Ascending aorta (tissue), 2 donors: ENCODE measurements around the gene CEACAM21. TPM values are rescaled to one million over a fixed set of nuclear protein-coding genes. Genes with fewer than 3 reads are reported as not detected.

Experiments used
- DNase-seq, 2 donors: peaks; one replicate each; pipeline ENCODE4 v3.0.0-alpha.2; 2019; ENCODE audit warnings: low spot score in 2 of 2
- H3K27ac ChIP-seq, 2 donors: fragments of 200-600 bp; sonication (generic); one replicate each; pipeline ENCODE4 v1.5.1; 2016 to 2017; ENCODE audit warnings: mild to moderate bottlenecking in 1 of 2
- H3K27me3 ChIP-seq: fragments of 200-600 bp; sonication (generic); one replicate; pipeline ENCODE4 v1.5.1; 2017
- H3K36me3 ChIP-seq, 2 donors: fragments of 200-600 bp; sonication (generic); one replicate each; pipeline ENCODE4 v1.5.1; 2016
- H3K4me1 ChIP-seq, 2 donors: fragments of 200-600 bp; sonication (generic); one replicate each; pipeline ENCODE4 v1.5.1; 2016 to 2017; ENCODE audit warnings: mild to moderate bottlenecking in 1 of 2
- H3K4me3 ChIP-seq, 2 donors: fragments of 200-600 bp; sonication (generic); one replicate each; pipeline ENCODE4 v1.5.1; 2016 to 2017; ENCODE audit warnings: mild to moderate bottlenecking in 1 of 2
- H3K9me3 ChIP-seq, 2 donors: fragments of 200-600 bp; sonication (generic); one replicate each; pipeline ENCODE4 v1.5.1; 2016
- intact Hi-C: fragments of 100-400 bp; cut with DNase I; formaldehyde crosslinking; loops from one replicate; pipeline ENCODE4 v1.15.1; 2023
- total RNA-seq: library from RNA; depleted of rRNA; stranded (reverse); fragments of >200 nt; gene quantifications from one replicate; pipeline ENCODE4 v1.1.0, GENCODE V29; 2016
- TF ChIP-seq, protein P1 (sequence below), 3 experiments: fragments of 200-600 bp in 2 of 3; fragments of 450-650 bp in 1 of 3; sonication (generic) in 2 of 3; IDR thresholded peaks; one replicate each; pipeline ENCODE4 v1.5.1; 2016 to 2019; ENCODE audit warnings: antibody characterized with exemption in 3 of 3, mild to moderate bottlenecking in 1 of 3, moderate library complexity in 1 of 3

Gene CEACAM21
- total RNA-seq, 1 donor from 2014 or later: not detected

DNA sequence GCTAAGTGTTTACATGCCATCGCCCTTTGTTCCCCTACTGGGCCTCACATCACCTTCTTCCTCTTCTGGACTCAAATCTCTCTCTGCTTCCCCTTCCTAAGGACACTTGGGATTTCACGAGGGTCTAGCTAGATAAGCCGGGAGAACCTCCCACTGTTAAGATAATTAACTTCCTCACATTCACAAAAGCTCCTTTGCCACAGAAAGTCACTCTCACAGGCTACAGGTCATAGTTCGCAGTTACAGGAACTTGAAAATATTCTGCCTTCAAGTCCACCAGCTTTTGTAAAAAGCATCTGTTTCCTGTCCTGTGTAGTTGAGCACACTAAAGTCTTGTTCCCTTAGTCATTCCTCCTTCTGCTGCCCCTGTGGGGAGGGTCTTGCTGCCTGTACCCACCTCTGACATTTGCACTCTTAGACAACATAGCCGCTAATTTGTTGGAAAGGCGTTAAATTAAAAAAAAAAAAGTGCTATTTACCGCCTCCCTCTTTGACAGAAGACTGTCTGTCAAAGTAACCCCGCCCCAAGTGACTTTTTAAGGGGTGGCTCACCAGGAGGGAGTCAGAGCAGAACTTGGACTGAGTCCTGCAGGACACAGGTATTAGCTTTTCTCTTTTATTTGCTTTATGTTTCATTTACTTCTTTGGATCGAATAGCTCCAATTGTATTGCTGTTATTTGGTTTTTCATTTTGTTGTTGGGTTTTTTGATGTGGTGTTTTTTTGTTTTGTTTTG lies 26.8 kb upstream of the CEACAM21 start:
- DNase-seq: no peak
- intact Hi-C loops: no loop called here
- no peaks in the 10 kb centered on the region for H3K9me3 ChIP-seq
- H3K4me1 ChIP-seq: no peaks in the 10 kb centered on the region
- TF ChIP-seq, protein P1, sequence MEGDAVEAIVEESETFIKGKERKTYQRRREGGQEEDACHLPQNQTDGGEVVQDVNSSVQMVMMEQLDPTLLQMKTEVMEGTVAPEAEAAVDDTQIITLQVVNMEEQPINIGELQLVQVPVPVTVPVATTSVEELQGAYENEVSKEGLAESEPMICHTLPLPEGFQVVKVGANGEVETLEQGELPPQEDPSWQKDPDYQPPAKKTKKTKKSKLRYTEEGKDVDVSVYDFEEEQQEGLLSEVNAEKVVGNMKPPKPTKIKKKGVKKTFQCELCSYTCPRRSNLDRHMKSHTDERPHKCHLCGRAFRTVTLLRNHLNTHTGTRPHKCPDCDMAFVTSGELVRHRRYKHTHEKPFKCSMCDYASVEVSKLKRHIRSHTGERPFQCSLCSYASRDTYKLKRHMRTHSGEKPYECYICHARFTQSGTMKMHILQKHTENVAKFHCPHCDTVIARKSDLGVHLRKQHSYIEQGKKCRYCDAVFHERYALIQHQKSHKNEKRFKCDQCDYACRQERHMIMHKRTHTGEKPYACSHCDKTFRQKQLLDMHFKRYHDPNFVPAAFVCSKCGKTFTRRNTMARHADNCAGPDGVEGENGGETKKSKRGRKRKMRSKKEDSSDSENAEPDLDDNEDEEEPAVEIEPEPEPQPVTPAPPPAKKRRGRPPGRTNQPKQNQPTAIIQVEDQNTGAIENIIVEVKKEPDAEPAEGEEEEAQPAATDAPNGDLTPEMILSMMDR (IDR thresholded peaks at IDR 0.05): no peak
- H3K27me3 ChIP-seq: no peaks in the 10 kb centered on the region
- H3K4me3 ChIP-seq: peak overlapping the region in 1 of 2 donors; percentile 40
- no peaks in the 10 kb centered on the region for H3K36me3 ChIP-seq
- H3K27ac ChIP-seq: peak overlapping the region; percentile 12 to 18

DNA sequence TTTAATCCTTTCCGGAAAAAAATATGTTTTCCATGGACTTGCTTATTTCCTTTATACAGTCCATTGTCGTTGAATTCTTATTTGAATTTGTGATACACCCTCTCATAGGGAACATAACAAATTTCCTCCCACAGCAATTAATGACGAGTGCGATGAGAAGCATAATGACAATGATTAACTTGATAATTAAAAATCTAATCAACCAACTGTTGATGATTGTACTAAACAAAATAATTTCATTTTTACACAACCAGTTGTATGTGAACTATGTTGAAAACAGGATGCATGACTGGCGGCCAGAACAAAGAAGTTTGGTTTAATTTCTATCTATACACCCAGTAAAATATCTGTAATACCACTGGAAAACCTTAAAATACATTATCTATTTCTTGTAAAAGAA lies 26.1 kb upstream of the CEACAM21 start:
- intact Hi-C loops: no loop called here
- H3K27ac ChIP-seq: peak overlapping the region; percentile 12
- no peaks in the 10 kb centered on the region for H3K4me1 ChIP-seq
- DNase-seq: no peak
- peak overlapping the region in 1 of 2 donors; percentile 40 for H3K4me3 ChIP-seq
- TF ChIP-seq, protein P1 (IDR thresholded peaks at IDR 0.05): no peak
- no peaks in the 10 kb centered on the region for H3K27me3 ChIP-seq
- H3K36me3 ChIP-seq: no peaks in the 10 kb centered on the region
- no peaks in the 10 kb centered on the region for H3K9me3 ChIP-seq

DNA sequence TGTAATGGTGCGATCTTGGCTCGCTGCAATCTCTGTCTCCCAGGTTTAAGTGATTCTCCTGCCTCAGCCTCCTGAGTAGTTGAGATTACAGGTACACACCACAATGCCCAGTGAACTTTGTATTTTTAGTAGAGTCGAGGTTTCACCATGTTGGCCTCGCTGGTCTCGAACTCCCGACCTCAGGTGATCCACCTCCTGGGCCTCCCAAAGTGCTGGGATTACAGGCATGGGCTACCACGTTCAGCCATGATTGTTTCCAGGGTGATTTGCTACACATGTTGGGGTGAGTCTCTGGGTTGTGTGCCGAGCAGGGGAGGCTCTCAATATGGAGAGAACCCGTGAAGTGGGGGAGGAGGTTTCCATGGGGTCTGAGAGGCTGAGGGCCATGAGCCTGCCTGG lies 24.8 kb upstream of the CEACAM21 start:
- no peak for DNase-seq
- no peaks in the 10 kb centered on the region for H3K36me3 ChIP-seq
- no peaks in the 10 kb centered on the region for H3K9me3 ChIP-seq
- no peak overlapping the region for H3K27ac ChIP-seq
- H3K4me3 ChIP-seq: no peak overlapping the region
- no peaks in the 10 kb centered on the region for H3K27me3 ChIP-seq
- intact Hi-C loops: no loop called here
- TF ChIP-seq, protein P1 (IDR thresholded peaks at IDR 0.05): no peak
- no peaks in the 10 kb centered on the region for H3K4me1 ChIP-seq

DNA sequence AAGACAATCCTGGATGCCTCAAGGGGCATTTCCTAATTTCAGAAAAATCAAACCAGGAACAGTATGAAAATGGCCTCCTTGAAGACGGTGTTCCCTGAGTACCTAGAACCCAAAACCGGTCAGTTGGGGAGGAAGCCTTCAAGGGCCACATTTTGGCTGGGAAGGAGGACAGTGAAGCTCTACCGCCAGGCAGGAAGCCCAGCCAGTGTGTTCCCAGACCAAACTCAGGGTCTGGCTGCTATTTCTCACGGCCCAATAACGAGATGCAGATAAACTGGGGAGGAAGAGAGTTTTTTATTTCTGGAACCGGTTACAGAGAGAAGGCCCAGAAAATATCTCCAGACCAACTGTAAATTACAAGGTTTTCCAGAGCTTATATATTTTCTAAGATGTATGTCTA lies 24.3 kb upstream of the CEACAM21 start:
- H3K9me3 ChIP-seq: no peaks in the 10 kb centered on the region
- no peak overlapping the region for H3K4me3 ChIP-seq
- DNase-seq: no peak
- TF ChIP-seq, protein P1 (IDR thresholded peaks at IDR 0.05): no peak
- no peak overlapping the region for H3K27ac ChIP-seq
- no peaks in the 10 kb centered on the region for H3K27me3 ChIP-seq
- H3K36me3 ChIP-seq: no peaks in the 10 kb centered on the region
- H3K4me1 ChIP-seq: no peaks in the 10 kb centered on the region
- intact Hi-C loops: no loop called here

DNA sequence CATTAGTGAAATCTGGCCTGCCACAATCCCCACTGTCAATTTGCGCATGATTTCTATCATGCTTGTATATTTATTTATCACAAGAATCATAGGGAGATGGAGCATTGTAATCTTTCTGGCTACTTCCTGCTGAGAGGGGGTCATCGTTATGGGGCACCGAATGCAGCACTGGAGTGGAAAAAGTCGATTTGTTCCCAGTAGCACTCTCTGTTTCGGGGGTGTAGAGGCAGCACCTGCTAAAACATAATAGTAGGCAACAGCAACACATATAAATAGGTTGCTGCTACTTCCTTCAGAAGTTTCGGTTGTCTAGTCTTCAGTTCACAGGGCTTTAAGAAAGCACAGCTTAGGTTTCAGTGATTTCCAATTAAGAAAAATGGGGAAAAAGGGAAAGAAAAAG lies 23.4 kb upstream of the CEACAM21 start:
- no peak for DNase-seq
- Histone ChIP-seq H3K27ac (no peak overlapping the region), H3K4me1 (no peaks in the 10 kb centered on the region), H3K9me3 (no peaks in the 10 kb centered on the region), H3K4me3 (no peak overlapping the region), H3K36me3 (no peaks in the 10 kb centered on the region), H3K27me3 (no peaks in the 10 kb centered on the region)
- TF ChIP-seq, protein P1 (IDR thresholded peaks at IDR 0.05): no peak
- intact Hi-C loops: no loop called here
